ENCODE measurements around the gene CRYZL1.

DNA sequence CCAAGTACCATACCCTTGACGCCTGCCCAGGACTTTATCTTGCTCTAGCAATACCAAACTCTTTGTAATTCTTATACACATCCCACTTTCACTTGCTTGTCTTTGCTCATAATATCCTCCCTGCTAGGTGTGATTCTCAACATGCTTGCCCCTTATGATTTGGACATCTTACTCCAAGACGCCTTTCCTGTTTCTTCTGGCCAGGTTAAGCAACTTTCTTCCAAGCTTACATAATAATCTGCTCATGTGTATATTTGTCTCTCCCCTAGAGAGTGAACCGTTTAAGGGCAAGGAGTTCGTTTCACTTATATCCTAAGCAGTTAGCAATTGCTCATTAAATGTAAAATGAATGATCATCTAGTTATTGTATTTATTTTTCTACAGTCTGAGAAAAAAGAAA, 21.8 kb downstream of the CRYZL1 start:
- no peak for TF ChIP-seq CTCF (IDR thresholded peaks at IDR 0.05 in 4 of 5, conservative IDR thresholded peaks at IDR 0.05 in 1 of 5)
- no peak for TF ChIP-seq POLR2A (IDR thresholded peaks at IDR 0.05)
